GM21367 (cell line): ENCODE measurements around the gene GAK.

Experiments used
- ATAC-seq: cut with Tn5 transposase; IDR thresholded peaks from one replicate; pipeline ENCODE4 v1.9.1; 2021; ENCODE audit not compliant: unreplicated experiment

GAK gene

GRCh38 chr4:831483-831805, 100.7 kb downstream of the GAK start:
- no peak for ATAC-seq

- no peak for ATAC-seq
Measured at GRCh38 chr4:830601-831482, 101.3 kb downstream of the GAK start.

GRCh38 chr4:829761-830600, 102.1 kb downstream of the GAK start:
- ATAC-seq, result no peak

- ATAC-seq, result no peak
Measured at GRCh38 chr4:829291-829690, 102.8 kb downstream of the GAK start.

DNA sequence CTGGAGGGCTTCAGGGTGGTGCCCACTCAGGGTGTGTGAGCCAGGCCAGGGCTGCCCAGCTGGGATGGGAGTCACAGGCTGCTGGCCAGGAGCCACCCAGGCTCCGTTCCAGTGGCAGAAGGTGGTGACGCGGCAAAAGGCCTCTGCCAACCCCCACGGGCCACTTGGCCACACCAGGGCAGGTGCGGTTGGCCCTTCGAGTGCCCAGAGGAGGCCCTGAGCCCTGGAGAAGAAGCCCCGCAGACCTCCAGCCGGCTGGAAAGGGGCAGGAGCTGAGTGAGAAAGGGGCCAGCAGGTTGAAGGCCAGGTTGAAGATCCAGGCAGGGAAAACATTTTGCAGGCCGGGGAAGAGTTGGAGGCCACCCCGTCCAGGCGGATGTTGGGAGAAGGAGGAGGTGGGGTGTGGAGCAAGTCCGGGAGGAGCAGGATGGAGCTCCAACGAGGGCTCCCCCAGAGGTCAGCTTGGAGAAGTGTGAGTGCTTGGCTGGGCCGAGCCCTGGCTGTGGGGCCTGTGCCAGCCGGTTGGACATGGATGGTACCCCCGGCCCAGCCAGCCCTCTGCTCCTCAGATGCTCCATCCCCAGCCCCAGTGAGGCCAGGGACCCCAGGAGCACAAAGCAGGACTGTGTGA, 103.4 kb downstream of the GAK start:
- ATAC-seq, result no peak

DNA sequence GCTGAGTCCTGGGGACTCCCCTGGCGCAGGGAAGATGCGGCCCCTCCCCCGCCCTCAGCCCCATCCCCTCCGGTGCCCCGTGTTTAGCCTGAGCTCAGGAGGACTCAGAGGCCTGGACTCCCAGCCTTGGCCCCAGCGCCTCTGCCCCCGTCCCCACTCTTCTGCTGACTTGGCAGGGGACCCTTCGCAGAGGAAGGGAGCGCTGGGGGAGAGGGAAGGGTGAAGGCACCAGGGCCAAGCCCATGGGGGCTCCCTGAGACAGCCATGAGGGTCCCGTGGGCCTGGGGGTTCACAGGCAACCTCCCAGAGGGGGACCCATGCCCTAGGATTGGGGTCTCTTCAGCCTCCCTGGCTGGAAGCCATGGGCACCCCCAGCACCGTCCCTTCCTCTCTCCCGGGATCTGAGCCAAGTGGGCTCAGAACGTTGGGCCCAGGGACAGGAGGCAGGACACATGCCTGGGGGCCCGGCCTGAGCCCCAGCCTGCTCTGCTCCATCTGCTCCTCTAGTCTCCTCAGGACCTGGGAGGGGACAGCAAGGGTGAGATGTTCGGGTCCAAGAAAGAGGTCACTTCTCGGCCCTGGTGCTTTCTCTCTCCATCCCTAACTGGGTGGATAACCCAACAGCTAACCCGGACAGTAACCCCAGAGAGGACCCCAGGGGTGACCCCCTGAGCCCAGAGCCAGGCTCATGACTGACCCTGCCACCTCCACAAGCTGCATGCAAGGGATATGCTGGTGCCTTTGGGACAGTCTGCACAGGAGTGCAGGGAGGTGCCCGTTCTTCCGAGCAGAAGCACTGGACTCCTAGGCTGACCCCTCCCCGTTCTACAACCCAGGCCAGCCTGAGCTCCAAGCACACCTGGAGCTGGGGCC, 104.7 kb downstream of the GAK start:
- ATAC-seq, result no peak

DNA sequence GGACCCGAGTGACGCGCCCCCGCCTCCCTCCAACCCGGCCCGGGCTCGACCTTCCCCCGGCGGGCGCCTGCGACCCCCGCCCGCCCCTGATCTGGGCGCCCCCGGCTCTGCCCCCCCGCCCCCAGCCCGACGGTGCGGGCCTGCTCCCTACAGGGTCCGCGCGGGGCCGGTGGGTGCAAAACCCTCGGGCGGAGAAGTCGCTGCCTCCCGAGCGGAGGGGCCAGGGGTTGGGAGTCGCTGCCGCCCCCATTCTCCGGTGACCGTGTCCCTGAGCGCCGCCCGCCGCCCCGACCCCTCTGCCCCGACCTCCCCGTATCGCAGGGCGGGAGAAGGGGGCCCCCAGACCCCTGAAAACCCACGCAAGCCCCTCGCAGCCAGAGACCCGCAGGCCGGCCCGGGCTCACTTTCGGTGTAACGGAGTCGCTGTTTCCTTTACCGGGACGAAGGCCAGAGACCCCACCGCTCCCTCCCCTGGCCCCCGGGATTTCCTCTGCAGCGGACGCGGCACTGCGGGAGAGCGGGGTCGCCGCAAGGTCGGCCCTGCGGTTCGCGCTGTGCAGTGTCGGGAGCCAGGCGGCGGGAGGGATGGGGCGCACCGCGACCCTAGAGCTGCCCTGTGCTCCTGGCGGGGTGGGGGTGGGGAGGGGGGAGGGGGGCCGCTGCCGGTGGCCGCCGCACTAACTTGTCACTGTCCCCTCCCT, 105.5 kb downstream of the GAK start:
- no peak for ATAC-seq

DNA sequence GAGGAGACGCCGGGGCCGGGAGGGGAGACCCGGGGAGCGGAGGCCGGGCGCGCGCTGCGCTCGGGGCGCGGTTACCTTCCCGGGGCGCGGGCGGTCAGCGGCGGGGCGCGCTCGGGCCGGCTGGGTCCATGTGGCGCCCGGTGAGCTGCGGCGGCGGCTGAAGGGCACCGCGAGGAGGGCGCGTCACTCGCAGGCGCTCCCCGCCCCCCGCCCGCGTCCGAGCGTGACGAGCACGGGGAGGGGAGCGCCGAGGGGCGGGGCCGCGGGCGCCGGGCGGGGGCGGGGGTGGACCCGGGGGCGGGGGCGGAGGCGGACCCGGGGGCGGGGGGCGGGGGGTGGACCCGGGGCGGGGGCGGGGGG, 106.2 kb downstream of the GAK start, which contains the start of gene CPLX1:
Gene CPLX1, minus strand, starts transcription at position 159 of the 360 bp plus-strand sequence. CDS start 1,607 bp downstream, outside the sequence.
- ATAC-seq, result no peak

GRCh38 chr4:825063-825970, 106.8 kb downstream of the GAK start:
- ATAC-seq, result no peak

GRCh38 chr4:824461-825062, 107.6 kb downstream of the GAK start:
- ATAC-seq, result no peak

- no peak for ATAC-seq
Measured at GRCh38 chr4:823761-824460, 108.2 kb downstream of the GAK start.

DNA sequence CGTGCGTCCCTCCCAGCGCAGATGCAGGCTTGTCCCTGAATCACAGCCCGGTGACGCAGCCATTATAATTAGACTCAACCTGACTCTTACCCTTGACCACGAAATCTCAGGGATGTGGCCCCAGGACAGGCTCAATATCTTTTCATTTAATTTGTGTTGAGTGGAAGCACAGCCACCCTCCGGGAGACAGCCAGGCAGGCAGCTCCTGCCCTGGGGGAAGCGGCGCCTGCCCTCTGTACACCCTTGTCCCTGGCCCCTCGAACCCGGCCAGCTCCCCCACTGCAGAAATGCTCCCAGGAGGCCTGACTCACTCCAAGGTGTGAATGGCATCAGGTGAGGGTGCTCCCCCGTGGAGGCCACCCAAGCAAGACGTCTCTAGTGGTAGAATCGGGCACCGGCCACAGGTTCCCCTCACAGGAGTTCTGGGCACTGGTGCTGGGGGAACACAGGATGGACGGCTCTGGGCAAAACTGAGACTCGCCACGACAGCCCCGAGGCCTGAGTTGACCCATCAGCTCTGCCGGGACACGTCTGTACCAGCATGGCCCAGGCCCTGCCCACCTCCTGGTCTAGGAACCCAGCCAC, 108.8 kb downstream of the GAK start:
- ATAC-seq, result no peak

DNA sequence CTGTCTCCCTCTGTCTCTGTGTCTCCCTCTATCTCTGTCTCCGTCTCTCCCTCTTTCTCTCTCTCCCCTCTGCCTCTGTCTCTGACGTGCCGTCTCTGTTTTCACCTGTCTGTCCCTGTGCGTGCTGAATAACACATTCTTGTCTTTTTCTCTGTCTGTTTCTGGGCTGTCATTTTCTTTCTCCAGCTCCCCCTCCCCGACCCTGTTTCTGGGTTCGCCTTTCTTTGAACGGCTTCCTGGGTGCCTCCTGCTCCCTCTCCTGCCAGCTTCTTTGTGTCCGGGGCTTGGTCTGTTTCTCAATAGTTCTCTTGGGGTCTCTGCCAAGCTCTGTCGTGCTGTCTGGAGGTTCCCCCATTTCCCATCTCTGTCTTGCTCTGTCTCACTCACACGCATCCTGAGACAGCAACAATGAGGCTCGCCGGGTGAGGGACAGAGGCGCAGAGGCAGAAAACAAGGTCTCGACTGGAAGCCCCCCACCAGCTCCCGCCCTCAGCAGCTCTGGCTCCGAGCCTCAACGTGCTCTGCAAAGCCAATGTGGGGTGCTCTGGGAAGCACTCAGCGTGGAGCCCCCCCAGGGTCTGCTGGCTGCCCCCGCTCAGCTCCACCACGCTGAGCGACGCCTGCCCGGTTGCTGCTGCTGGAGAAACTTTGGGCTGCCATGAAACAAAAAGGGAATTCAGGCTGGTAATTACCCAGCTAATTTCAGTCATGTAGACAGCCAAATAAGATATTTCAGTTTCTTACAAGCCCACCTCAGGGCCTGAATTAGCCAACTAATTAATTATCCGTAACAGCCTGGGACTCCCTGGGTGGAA, 109.5 kb downstream of the GAK start:
- ATAC-seq, result no peak

- no peak for ATAC-seq
Measured at GRCh38 chr4:821631-822030, 110.5 kb downstream of the GAK start.

DNA sequence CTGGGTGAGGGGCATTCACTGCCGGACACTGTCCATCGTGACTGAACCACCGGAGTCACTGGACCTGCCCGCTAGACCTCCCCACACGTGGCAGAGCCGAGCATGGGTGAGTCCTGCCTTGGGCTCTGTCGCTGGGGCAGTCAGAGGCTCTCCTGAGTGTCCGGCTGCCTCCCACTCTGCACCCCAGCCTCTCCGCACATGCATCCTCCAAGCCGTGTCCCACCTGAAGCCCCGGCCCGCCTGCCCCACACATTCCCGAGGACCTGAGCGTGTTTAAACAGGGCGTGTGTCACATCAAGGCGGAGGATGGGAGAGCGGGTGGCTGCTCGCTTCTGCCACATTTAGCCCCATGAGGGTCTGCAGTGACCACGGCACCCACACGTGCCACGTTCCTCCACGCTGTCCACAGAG, 110.9 kb downstream of the GAK start:
- no peak for ATAC-seq

DNA sequence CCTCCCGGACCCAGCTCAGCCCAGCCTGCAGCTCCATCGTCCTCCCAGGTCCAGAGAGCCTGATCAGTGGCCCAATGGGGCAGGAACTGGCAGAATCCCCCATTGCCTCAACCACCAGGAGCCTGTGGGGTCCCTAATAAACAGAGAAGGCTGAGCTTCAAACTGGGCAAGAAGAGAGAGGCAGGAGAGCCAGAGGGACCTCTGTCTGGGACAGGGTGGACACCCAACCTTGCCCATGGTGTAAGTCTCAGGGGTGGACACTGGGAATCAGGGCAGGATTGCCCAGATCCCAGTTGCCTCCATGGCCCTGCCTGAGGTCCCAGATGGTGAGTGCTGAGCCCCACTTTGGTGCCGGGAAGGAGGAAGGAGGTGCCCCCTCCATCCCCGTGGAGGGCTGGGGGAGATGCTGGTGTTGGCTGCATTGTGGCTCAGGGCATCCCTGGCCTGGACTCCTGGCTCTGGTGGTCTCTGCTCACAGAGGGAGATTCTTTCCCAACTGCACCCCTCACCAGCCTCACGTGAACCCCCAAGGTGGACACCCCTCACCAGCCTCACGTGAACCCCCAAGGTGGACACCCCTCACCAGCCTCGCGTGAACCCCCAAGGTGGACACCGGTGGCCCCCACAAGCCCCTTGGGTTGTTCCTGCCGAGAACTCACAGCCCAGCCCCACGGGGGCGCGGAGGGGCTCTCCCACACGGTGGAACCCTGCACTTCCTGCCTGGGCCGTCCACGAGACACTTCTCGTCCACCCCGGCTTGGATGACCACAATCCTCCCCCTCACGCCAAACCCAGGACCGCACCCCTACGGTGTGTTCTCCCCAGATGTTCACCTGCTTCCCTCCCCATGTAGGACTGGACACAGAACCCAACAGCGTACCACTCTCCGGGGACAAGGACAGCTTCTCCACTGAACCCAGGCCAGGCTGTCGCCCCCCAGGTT, 111.6 kb downstream of the GAK start:
- no peak for ATAC-seq
